LHCN-M2 (cell line): ENCODE measurements around the gene TWIST2. TPM values are rescaled to one million over a fixed set of nuclear protein-coding genes. Genes with fewer than 3 reads are reported as not detected.

Experiments used
- DNase-seq: peaks from one replicate; pipeline ENCODE4 v3.0.0-alpha.2; 2012; ENCODE audit warnings: low read depth
- total RNA-seq: library from RNA; depleted of rRNA; stranded (reverse); fragments of >200 nt; gene quantifications from 2 replicates; pipeline ENCODE4 v1.2.3, GENCODE V29; 2014

Gene TWIST2
- total RNA-seq, 1 experiment from 2014 or later = 26.2 TPM

DNA sequence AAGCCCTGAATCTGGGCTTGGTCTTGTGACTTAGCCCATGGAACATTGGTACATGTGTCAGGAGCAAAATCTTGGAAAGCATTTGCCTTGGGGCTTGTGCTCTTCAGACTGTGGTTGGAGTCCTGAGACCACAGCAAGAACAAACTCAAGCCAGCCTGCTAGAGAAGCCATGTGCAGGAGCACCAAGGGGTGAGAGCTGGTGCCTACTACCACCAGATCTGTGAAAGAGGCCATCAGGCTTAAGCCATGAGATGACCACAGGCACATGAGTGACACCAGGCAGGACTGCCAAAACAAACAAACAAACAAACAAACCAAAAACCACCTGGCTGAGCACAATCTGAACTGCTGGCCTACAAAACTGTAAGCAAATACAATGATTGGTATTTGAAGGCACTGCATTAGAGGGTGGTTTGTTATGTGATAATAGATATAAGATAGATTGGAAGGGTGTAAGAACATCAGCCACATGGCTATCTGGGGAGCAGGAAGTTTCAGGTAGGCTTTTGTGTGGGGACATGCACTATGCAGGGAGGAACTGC, 9.0 kb upstream of the TWIST2 start:
- no peak for DNase-seq

DNA sequence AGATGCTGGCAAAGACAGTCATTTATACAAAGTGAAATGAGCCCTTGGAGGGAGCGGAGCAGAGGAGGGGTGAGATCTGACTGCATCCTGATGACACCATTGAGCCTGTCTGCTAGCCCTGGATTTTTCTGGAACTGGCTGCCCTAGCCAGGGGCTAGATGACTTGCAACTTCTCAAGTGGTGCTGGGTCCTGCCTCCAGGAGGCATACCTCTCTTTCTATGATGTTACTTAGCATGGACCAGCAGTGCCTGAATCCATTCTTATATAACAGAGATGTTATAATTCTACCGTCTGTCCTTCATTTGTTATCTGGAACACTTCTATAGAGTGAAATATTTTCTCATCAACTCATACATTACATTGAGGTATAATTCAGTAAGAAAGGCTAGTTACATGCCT, 8.5 kb upstream of the TWIST2 start:
- no peak for DNase-seq

DNA sequence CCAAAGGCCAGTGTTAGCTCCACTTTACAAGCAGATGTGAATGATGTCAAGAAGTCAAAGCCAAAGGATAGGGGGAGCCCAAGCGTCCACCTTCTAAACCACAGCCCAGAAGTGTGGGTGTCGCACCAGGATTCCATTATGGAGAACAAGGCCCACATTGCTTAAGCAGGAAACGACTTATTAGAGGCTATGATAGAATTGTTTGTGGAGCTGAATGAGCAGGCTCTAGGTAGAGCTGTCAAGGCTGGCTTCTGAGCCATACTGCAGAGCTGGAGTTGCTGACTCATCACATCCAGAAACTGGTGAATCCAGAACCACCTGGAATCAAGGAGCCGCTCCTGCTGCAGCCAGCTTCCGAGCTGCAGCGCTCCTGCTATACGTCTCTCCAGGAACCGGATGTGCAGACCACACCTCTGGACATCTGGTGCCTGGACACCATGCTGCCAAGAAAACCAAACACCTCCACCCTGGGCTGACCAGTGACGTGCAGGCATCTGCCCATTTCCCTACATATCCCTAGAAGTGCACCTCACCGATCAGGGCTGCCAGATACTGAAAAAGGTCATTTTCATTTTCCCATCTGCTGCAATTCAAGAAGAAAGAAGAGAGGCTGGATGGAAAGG, 6.2 kb upstream of the TWIST2 start:
- no peak for DNase-seq

- no peak for DNase-seq
Measured at GRCh38 chr2:238843476-238843875, 4.4 kb upstream of the TWIST2 start.

DNA sequence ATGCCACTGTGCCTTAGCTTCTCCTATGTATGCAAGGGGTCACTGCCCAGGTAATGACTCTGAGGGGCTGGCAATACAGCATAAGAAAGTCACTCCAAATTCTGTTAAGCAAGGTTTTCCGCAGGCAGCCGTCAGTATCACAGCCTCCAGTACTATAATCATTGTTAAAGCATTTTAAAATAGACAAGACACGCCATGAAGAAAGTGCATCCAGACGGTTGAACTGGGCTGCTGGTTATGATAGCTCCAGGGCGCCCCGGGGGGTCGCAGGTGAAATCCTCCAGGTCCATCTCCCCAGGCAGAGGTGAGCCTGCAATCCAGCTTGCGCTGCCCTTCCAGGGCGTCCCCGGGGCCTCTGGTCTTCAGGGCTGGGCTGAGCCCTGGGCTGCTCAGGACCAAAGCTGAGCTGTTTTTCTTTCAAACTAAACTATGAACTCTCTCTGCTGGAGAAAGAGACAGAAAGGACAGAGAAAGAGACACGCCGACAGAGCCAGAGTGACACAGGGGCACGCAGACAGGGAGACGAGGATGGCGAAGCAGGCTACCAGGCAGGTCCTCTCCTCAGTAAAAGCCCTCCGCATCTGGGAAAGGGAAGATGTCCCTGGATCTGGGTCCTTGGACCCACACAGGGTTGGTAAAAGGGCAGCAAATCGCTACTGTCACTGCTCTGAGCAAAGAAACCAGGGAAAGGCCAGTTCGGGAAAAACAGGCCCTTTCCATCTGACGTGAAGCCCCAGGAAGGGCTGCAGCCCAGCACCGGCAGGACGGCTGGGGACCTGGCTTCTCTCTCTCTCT, 2.1 kb upstream of the TWIST2 start:
- no peak for DNase-seq

- no peak for DNase-seq
Measured at GRCh38 chr2:238846378-238846627, 1.6 kb upstream of the TWIST2 start.

DNA sequence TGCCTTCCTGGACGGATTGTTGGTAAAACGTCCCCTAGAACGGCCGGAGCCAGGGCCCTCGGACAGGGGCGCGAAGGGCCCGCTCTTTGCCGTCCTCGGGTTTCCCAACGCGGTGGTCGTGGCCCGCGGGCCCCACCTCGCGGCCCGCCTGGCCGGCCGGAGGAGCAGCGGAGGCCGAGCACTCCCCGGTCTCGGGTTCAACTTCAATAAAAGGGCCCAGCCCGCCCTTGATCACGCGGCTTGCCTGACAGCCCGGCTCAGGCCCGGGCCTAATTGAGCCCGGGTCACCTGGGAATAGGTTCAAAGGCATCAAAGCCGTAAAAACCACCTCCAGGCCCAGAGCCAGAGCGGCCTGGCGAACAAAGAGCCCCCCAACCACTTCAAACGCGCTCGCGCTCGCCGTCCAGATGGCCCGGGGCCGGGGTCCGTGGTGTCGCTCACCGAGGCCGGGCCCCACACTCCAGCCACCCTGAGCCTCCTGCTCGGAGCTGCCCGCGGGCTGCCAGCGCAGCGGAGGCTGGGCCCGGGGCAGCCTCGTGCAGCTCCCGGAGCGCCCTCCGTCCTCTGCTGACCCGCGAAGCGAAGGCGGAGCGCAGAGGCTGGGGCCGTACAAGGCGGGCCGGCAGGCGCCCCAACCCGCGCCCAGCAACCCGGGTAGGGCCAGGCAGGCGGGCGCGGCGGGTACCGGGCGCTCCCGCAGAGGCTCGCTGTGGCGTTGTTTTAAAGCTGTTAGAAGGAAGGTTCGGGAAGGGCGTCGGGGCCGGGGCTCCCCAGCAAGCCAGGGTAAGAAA, 1.1 kb upstream of the TWIST2 start:
- DNase-seq = no peak

- no peak for DNase-seq
Measured at GRCh38 chr2:238847419-238847801, 475 bp upstream of the TWIST2 start.

DNA sequence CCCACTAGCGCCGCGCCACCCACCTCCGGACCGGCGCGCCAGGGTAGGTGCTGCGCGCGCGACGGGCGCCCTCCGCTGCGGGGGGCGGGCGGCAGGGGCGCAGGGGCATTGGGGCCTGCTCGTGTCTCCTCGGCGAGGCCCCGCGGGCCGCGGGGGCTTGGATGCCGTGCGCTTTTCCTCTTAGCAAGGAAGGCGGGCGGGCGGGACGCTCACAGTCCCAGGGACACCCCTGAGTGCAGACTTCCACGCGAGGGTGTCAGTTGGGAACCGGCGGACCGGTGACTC, 748 bp downstream of the TWIST2 start:
- DNase-seq = no peak

DNA sequence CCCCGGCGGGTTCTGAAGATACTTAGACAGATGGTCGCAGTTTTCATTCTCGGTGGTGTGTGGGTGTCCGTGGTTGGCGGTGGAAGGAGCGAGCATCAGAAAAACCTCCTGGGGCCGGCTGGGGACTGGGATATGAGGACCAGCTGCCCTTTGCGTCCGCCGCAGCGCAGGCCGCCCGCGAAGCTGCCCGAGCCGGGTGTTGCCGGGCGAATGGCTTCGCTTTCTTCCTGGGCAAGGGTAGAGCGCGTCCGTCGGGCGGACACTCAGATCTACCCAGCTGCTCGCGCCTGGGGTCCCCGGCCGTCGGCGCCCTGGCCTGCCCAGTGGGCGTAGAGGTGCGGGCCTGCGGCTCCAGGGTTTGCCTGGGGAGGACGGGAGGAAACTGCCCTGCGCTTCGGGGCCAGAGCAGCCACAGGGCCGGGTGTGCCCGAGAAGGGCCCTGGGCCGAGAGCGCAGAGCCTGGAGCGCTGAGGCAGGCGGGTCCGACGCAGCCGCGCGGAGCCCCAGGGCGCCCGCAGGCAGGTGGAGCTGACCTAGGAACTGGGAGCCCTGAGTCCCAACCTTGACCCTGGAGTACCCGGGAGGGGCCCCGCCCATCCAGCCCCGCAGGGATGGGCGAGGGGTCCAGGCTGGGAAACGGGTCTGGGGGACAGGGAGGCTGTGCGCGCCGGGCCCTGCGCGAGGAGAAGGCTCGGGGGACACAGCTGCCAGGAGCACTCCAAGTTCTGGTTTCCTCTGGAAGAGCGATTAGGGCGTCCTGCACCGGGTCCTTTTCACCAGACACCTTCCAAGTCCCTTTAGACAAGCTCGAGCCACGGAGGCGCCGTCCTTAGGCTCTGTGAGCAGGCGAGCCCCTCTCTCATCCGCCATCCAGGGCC, 1.3 kb downstream of the TWIST2 start:
- DNase-seq = peak; percentile 28

- no peak for DNase-seq
Measured at GRCh38 chr2:238850091-238850490, 2.2 kb downstream of the TWIST2 start.

- DNase-seq = no peak
Measured at GRCh38 chr2:238851026-238851425, 3.1 kb downstream of the TWIST2 start.

- no peak for DNase-seq
Measured at GRCh38 chr2:238851761-238852160, 3.9 kb downstream of the TWIST2 start.

GRCh38 chr2:238852206-238852869, 4.5 kb downstream of the TWIST2 start:
- DNase-seq = no peak

GRCh38 chr2:238853218-238853617, 5.3 kb downstream of the TWIST2 start:
- no peak for DNase-seq

DNA sequence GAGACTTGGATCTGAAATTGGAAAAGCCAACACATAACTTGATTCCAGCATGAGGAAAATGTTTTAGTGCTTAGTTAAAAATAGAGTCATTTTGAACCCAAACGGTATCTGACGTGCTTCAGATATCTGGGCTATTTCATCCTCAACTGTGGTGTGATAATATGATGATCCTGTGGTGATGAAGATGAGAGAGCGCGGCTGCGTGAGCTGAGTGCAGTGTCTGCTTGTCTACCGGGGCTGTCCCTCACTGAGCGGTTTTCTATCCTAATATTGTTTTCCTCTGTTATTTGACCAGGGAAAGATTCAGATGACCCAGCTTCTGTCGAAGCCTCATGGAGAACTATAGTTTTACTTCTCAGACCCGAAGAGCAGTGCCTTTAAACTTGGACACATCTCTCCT, 5.8 kb downstream of the TWIST2 start:
- no peak for DNase-seq

GRCh38 chr2:238854246-238854645, 6.4 kb downstream of the TWIST2 start:
- no peak for DNase-seq

- no peak for DNase-seq
Measured at GRCh38 chr2:238854699-238855229, 6.9 kb downstream of the TWIST2 start.

GRCh38 chr2:238855299-238855698, 7.4 kb downstream of the TWIST2 start:
- DNase-seq = no peak

- no peak for DNase-seq
Measured at GRCh38 chr2:238855891-238856580, 8.2 kb downstream of the TWIST2 start.
